HepG2 (cell line): ENCODE data around the gene MPV17L2. TPM values are rescaled to one million over a fixed set of nuclear protein-coding genes. Genes with fewer than 3 reads are reported as not detected.

ENCODE experiments used
- ATF5 ChIP-seq: sonication (generic); formaldehyde crosslinking; IDR thresholded peaks from 2 replicates; pipeline ENCODE4 v1.4.0; 2020; ENCODE audit warnings: mild to moderate bottlenecking, low read depth, missing genetic modification reagents
- FOXA1 ChIP-seq, 2 experiments: fragments of 450-650 bp in 1 of 2; sonication (generic) in 1 of 2; formaldehyde crosslinking in 1 of 2; IDR thresholded peaks; 2 replicates each; pipeline versions ENCODE4 v1.4.0 to v1.6.1; 2016 to 2020; ENCODE audit warnings: missing genetic modification reagents in 1 of 2
- MAZ ChIP-seq, 2 experiments: sonication (generic) in 1 of 2; formaldehyde crosslinking in 1 of 2; IDR thresholded peaks; 2 replicates each; pipeline versions ENCODE4 v1.5.0 to v1.6.1; 2012 to 2020; ENCODE audit warnings: low read depth in 2 of 2, mild to moderate bottlenecking in 2 of 2, borderline replicate concordance in 1 of 2, improper control_type of control experiment in 1 of 2, low read length in 1 of 2, missing genetic modification reagents in 1 of 2, moderate library complexity in 1 of 2
- MXD4 ChIP-seq: IDR thresholded peaks from 2 replicates; pipeline ENCODE4 v1.6.1; 2016; ENCODE audit warnings: mild to moderate bottlenecking, missing biosample characterization, missing genetic modification reagents
- NAIF1 ChIP-seq: sonication (generic); formaldehyde crosslinking; IDR thresholded peaks from 2 replicates; pipeline ENCODE4 v1.5.0; 2020; ENCODE audit warnings: mild to moderate bottlenecking, missing genetic modification reagents, borderline replicate concordance
- NFE2L2 ChIP-seq: fragments of 150-350 bp; IDR thresholded peaks from 2 replicates; pipeline ENCODE4 v1.6.1; 2014; ENCODE audit warnings: low read length
- PBX3 ChIP-seq: sonication (generic); formaldehyde crosslinking; IDR thresholded peaks from 2 replicates; pipeline ENCODE4 v1.8.1; 2023; ENCODE audit warnings: missing genetic modification reagents, inconsistent platforms, borderline replicate concordance
- PLRG1 ChIP-seq: fragments of 450-650 bp; conservative IDR thresholded peaks from 2 replicates; pipeline ENCODE4 v1.6.1; 2016
- SIN3B ChIP-seq: fragments of 150-350 bp; IDR thresholded peaks from 2 replicates; pipeline ENCODE4 v1.6.1; 2014; ENCODE audit warnings: low read length
- SIX4 ChIP-seq: sonication (generic); formaldehyde crosslinking; IDR thresholded peaks from 2 replicates; pipeline ENCODE4 v1.4.0; 2020; ENCODE audit warnings: missing genetic modification reagents
- SMARCE1 ChIP-seq: fragments of 450-650 bp; IDR thresholded peaks from 2 replicates; pipeline ENCODE4 v1.6.1; 2017; ENCODE audit warnings: borderline replicate concordance
- SMC3 ChIP-seq: IDR thresholded peaks from 2 replicates; pipeline ENCODE4 v1.6.1; 2011; ENCODE audit warnings: low read length, improper control_type of control experiment
- SUZ12 ChIP-seq: fragments of 150-350 bp; IDR thresholded peaks from 2 replicates; pipeline ENCODE4 v1.6.1; 2014; ENCODE audit warnings: low read depth, low read length
- ZBTB33 ChIP-seq: sonication (generic); formaldehyde crosslinking; IDR thresholded peaks from 2 replicates; pipeline ENCODE4 v1.4.0; 2020; ENCODE audit warnings: missing genetic modification reagents
- ZNF552 ChIP-seq: sonication (generic); formaldehyde crosslinking; IDR thresholded peaks from 2 replicates; pipeline ENCODE4 v1.9.0; 2022; ENCODE audit warnings: missing genetic modification reagents, mild to moderate bottlenecking, borderline replicate concordance
- ZNF644 ChIP-seq: IDR thresholded peaks from 2 replicates; pipeline ENCODE4 v1.6.1; 2016; ENCODE audit warnings: low read depth
- ZNF75D ChIP-seq: sonication (generic); formaldehyde crosslinking; IDR thresholded peaks from 2 replicates; pipeline ENCODE4 v1.8.1; 2023; ENCODE audit warnings: missing genetic modification reagents, mild to moderate bottlenecking, borderline replicate concordance
- ZSCAN30 ChIP-seq: sonication (generic); formaldehyde crosslinking; IDR thresholded peaks from 2 replicates; pipeline ENCODE4 v1.5.0; 2020; ENCODE audit warnings: mild to moderate bottlenecking, missing genetic modification reagents
- polyA plus RNA-seq, 8 experiments: library from polyadenylated mRNA; depleted of rRNA in 3 of 8; stranded (reverse) in 7 of 8; unstranded in 1 of 8; fragments of >200 nt; fragmentation: Illumina TruSeq in 4 of 8; extraction: Trizol in 4 of 8; gene quantifications; 2 replicates each; pipeline versions ENCODE4 v1.2.1 to v1.2.3, GENCODE V29; 2011 to 2016; ENCODE audit warnings: low read depth in 4 of 8, missing spikeins in 1 of 8, mixed read lengths in 1 of 8; ENCODE audit not compliant: insufficient read depth in 1 of 8
- total RNA-seq, 5 experiments: library from RNA; depleted of rRNA; stranded (reverse); fragments of >200 nt; fragmentation: Illumina TruSeq; extraction: Trizol; gene quantifications; 2 replicates each; pipeline ENCODE4 v1.2.3, GENCODE V29; 2016; ENCODE audit warnings: low read depth in 1 of 5
- TF ChIP-seq, protein P1 (sequence below), 2 experiments: sonication (generic) in 1 of 2; formaldehyde crosslinking in 1 of 2; IDR thresholded peaks; 2 replicates each; pipeline versions ENCODE4 v1.4.0 to v1.6.1; 2016 to 2020; ENCODE audit warnings: borderline replicate concordance in 1 of 2, low read depth in 1 of 2, mild to moderate bottlenecking in 1 of 2, missing genetic modification reagents in 1 of 2

Gene MPV17L2
- total and polyA plus RNA-seq, 2 of the 13 experiments (the other 11 are each of a cell fraction or from before 2014, with no cell fraction given) = 13.6 to 16.7 TPM

- TF ChIP-seq MAZ (IDR thresholded peaks at IDR 0.05; ENCODE audit: borderline replicate concordance, low read depth, low read length) (no peak), MAZ (CRISPR knock-in tag; IDR thresholded peaks at IDR 0.05; ENCODE audit: low read depth) (no peak; the same call in 1 of the 2 replicates), ZBTB33 (no peak), ZSCAN30 (CRISPR knock-in tag) (no peak), SUZ12 (no peak), MXD4 (CRISPR knock-in tag) (no peak), SMARCE1 (no peak), FOXA1 (IDR thresholded peaks at IDR 0.05) (no peak), FOXA1 (CRISPR knock-in tag; IDR thresholded peaks at IDR 0.05) (no peak), PLRG1 (no peak), SMC3 (no peak), ATF5 (CRISPR knock-in tag) (no peak), NAIF1 (no peak), ZNF552 (CRISPR knock-in tag) (no peak), SIN3B (no peak), ZNF644 (no peak), ZNF75D (CRISPR knock-in tag) (no peak), SIX4 (no peak), PBX3 (CRISPR knock-in tag) (no peak), NFE2L2 (no peak)
- TF ChIP-seq, protein P1, sequence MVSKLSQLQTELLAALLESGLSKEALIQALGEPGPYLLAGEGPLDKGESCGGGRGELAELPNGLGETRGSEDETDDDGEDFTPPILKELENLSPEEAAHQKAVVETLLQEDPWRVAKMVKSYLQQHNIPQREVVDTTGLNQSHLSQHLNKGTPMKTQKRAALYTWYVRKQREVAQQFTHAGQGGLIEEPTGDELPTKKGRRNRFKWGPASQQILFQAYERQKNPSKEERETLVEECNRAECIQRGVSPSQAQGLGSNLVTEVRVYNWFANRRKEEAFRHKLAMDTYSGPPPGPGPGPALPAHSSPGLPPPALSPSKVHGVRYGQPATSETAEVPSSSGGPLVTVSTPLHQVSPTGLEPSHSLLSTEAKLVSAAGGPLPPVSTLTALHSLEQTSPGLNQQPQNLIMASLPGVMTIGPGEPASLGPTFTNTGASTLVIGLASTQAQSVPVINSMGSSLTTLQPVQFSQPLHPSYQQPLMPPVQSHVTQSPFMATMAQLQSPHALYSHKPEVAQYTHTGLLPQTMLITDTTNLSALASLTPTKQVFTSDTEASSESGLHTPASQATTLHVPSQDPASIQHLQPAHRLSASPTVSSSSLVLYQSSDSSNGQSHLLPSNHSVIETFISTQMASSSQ (IDR thresholded peaks at IDR 0.05; ENCODE audit: low read depth) = no peak
- TF ChIP-seq, protein P1 (CRISPR knock-in tag; IDR thresholded peaks at IDR 0.05; ENCODE audit: borderline replicate concordance) = peak; percentile 49; the same call in 1 of the 2 replicates
Measured at GRCh38 chr19:18173572-18174288, 19.3 kb upstream of the MPV17L2 start, which contains the start of gene IFI30 (continued).
